ENCODE data around the gene HK1.

DNA sequence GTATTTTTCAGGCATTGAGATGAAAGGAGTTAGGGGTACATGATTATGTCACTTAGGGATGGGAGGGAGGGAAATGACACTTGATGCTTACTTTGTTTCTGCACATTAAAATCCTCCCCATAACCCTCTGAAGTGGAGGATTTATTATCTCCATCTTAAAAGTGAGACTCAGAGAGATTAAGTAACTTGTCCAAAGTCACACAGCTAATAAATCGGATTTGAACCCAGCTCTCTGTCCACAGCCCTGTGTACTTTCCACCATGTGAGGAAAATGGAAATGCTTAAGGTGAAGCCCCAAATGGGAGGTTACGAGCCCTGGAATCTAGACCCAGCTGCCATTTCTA is 58.6 kb downstream of the HK1 start:
- TF ChIP-seq CTCF (IDR thresholded peaks at IDR 0.05; ENCODE audit: insufficient read depth, low read depth, low read length) (no peak), EZH2 (IDR thresholded peaks at IDR 0.05; ENCODE audit: insufficient read depth, low read length) (no peak)

Measured in astrocyte (in vitro differentiated cells and primary cell).